HG03103 (cell line): ENCODE results near the gene GPR84.

Experiments used
- ATAC-seq: cut with Tn5 transposase; IDR thresholded peaks from one replicate; pipeline ENCODE4 v1.9.1; 2021; ENCODE audit warnings: low read depth; ENCODE audit not compliant: unreplicated experiment

GPR84 gene

DNA sequence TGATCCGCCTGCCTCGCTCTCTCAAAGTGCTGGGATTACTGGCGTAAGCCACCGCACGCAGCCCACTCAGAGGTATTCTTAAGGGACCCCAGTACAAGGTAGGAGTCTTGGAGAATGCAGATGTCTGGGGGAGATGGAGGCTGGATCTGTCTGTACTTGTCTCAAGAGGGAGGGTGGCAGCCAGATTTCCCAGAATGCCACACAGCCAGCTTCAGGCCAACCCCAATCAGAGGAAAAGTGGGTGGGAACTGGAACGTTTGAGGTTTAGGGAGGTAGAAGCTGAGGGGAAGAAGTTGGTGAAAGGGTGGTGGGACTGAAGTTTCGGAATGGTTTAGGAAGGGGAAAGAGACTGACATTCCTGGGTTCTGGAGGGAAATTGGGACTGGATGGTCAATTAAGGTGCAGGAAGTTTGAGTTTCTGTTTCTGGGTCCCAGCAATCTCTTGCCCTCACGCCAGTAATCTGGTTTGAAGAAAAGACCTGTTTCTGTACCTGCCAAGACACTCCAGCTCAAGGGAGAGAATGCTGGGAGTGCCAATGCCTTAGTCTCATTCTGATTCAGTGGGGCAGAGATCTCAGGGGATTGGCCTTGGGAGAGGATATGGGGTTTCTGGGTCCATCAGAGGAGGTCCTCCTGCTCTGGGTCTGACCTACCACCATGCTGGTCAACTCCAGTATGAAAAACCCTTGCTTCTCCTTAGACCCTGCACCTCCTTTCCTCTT lies 28.4 kb upstream of the GPR84 start:
- no peak for ATAC-seq

DNA sequence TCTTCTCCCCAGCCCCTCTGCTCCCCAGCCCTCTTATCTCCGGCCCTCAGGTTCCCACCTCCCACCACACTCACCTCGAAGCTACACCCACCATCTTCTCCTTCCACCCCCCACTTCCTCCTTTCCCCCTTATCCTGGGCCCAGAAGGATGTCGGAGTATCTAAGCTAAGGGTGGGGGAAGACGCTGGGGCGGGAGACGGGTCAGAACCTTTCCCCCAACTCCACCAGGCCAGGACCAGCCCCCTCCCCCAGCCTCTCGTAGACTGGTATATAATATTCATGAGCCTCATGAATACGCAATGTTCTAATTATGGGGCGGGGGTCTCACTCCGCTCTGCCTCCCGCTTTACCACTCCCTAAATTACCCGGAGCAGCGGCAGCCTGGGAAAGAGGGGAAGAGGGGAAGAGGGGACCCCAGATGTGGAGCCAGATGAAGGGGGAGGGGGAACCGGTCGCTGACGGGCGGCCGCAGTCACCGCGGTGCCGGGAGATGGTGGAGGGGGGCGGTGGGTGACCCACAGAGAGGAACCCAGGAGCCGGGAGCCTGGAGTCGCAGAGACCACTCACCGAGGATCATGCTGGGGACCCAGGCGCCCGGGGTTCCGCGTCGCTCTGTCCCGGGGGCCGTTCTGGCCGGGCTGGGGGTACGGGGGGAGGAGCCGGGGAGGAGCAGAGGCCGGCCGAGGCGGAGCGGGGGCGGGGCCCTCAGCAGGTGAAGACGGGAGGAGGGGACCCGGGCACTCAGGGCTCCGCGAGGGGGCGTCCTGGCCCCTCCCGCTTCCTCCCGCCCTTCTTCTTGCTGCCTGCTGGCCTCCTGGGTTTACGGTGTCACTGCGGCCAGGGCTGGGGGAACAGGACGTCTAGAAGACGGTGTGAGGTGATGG lies 26.6 kb upstream of the GPR84 start:
- ATAC-seq: no peak

DNA sequence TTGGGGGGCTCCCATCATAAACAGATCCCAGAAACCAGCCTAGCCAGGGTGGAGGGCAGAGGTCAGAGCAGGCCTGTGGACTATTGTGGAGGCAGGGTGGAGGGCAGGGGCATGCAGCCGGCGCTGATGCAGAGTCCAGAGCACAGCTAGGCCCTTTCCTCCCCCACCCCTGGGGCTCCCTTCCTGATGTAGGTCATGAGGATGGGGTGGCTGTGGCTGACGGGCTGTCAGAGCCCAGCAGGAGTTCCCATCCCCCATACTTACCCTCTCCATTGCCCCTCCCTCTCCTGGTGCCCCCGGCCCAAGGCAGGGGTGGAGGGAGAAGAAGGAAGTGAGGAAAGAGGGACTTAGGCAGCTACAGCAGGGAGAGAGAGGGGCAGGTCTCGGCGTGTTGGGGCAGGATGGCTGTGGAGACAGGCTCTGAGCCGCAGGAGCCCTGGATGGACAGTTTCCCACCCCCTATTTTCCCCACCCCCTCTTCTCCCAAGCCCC lies 25.9 kb upstream of the GPR84 start:
- ATAC-seq: no peak

DNA sequence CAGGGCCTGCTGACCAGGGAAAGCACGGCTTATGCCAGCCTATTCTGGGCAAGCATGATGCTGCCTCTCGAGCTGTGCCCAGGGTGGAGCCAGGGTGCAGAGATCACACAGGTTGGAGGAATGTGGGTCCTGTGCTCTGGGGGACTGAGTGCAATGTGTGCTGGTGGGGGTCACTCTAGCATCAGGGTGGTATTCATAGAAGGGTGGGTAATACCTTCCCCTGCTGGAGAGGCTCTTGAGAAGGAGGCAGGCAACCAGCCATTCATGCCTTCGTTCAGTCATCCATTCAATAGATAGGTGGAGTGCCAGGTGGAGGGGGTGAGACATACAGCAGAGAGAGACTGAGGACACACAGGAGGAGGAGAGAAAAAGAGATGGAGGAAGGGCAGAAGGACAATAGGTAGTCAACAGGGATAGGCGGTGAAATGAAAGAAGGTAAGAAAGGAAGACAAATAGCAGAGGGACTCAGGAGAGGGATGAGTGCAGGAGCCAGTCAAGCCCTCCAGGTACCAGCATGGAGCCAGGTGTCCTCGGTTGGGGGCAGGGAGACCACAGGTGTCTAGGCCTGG lies 25.4 kb upstream of the GPR84 start:
- ATAC-seq: no peak

DNA sequence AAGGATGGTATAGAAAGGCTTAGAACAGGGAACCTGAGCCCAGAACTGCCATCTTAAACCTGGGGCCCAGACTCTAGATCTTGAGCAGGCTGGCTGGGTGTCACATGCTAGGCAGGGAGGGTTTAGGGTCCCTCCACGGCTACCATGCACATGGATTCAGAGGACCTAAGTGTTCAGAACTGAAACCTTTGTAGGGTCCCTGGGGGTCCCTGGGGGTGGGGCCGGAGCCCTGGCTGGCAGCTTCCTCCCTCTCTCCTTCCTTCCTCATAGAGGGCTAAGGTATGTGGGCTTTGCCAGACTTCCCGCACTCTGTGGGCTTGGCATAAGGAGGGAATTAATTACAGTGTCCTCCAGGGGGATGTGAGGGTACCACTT lies 24.8 kb upstream of the GPR84 start:
- no peak for ATAC-seq

DNA sequence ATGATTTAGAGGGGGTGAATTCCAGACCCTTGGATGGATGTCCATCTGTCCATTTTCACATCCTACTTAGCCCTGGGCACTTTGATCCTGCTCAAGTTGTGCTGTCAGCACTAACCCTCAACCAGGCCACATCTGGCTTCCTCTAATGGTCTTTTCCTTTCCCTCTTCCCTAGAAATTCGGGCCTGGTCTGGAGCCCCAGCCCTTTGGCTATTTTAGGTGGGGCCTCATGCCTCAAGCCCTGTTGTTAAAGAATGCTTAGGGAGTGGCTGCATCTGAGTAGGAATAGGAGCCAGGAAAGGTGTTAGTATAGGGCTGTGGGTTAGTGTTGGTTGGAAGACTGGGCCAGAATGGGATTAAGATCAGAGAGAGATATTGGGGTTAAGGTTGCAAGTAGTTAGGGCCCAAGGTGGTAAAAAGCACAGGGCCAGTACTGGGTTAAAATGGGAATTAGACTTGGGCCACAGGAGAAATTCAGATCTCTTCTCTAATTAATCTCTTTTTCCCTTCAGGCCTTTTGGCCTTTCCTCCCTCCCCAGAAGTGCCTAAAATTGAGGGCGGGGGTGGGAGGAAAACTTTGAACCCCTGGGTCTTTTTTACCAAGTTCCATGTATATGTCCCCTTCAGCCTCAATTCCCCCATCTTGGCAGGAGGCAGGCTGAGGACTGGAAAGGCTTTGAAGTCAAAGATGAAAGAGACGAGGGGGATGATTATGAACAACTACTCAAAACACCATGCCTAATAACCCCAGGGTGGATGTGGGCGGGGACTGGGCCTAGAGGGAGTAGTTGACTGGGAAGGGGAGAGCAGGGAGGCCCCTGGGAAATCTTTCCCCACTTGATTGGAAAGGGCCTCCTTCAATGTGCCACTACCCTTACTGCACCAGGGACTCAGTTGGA lies 24.2 kb upstream of the GPR84 start:
- no peak for ATAC-seq

DNA sequence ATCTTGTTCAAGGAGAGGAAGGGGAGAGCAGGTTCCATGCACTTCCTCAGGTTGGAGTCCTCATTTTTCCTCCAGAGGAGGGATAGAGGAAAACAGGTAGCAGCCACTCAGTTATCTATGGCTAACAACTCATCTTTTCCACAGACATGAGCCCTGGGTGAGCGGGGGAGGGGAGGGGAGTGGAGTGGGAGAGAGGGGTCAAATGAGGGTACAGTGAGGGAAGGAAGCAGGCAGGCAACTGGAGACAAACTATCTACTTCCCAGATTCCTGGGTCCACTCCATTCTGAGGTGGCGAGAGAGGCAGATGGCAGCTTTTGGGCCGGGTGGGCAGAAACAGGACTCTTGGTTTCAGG lies 22.8 kb upstream of the GPR84 start:
- no peak for ATAC-seq

DNA sequence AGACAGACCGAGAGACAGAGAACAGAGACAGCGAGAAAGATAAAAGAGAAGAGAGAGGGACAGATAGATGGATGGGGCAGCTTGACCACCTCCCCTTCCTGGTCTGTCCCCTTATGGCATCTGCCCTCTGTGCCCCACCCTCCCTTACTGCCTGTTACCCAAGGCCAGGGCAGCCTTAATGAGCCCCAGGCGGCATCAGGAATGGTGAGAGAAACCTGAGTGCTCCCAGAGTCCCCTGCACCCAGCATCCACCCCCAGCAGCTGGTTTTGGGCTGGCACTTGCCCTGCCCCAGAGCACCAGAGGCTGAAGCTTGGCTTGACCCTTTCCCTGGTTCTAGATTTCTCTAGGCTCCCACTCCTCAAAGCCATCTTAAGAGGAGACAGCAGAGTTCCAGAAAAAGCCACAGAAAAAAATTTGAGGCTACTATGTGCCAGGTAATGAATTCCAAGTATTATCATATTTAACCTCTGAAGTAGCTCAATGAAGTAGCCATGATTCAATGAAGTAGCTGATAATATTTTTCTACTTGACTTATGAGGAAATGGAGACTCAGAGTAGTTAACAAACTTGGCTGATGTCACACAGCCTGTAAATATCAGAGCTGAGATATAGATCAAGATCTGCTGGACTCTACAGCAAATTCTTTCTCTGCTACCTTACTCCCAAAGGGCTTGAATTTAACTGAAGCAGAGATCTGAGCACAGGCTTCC lies 22.3 kb upstream of the GPR84 start:
- ATAC-seq: no peak

DNA sequence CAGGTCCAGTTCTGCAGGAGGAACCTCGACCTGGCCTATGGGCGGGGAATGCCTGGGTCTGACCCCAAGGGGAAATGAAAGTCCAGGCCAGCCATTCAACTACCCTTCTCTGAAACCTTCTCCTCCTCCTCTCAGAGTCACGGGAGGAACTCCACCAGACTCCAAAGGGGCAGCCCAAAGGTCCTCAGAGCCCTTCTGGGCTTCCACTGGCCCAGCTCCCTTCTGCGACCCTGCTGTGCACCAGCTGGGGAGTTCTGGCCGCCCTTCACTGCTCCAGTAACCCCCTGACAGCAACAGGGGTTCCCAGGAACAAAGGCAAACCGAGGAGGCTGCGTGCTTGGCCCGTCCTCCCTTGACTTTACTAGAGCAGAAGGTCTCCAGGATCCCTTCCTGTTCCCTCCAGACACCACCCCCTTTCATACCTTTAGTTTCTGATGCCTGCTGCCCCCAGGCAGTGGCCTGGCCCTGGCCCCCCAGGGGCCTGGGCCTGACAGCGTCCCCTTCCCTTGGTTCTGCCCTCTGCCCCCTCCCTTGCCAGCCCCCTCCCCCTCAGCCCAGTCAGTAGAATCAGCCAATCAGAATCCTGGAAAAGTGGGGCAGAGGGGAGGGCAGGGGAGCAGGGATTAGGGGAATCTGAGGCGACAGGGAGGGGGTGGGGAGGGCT lies 21.1 kb upstream of the GPR84 start:
- no peak for ATAC-seq

DNA sequence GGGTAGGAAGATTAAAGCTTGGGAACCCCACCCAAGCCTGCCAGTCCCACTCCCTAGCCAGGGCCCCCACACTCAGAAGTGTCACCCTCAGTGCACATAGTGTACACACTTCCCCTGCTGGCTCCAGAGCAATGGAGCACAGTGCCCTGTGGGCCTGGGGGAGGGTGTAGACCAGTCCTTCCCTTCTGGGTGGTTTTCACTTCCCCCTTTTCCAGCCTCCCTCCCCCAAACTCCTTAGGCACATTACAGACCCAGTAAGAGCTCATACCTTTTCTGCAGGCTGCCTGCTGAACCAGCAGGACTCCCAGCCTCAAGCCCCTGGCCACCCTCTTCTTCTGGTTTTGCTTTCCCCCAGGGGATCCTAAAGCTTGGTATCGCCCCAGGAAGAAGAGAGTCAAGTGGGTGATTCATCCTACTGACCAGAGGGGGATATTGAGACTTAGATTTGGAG lies 20.3 kb upstream of the GPR84 start, which contains the start of gene ZNF385A:
TSS of gene ZNF385A (minus strand) at position 143 of the 451 bp plus-strand sequence. CDS start 219 bp downstream, outside the sequence.
- no peak for ATAC-seq

DNA sequence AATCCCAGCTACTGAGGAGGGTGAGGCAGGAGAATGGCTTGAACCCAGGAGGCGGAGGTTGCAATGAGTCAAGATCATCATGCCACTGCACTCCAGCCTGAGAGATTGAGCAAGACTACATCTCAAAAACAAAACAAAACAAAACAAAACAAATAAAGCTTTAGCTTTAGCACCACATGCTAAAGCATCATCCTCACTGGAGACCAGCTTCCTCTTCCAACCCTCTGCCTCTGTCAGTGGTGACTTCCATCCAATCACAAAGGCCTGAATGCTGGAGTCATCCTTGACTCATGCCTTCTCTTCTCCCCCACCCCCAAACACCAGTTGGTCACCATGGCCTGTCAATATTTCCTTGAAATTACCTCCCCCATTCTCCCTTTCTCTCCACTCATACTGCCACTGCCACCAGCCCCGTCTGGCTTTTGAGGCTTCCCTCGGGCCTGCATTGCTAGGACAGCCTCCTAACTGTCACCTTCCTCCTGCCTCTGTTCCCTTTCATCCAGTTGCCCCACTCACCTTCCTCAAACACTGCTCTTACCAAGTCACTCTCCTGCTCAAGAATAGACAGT lies 18.8 kb upstream of the GPR84 start:
- ATAC-seq: no peak

DNA sequence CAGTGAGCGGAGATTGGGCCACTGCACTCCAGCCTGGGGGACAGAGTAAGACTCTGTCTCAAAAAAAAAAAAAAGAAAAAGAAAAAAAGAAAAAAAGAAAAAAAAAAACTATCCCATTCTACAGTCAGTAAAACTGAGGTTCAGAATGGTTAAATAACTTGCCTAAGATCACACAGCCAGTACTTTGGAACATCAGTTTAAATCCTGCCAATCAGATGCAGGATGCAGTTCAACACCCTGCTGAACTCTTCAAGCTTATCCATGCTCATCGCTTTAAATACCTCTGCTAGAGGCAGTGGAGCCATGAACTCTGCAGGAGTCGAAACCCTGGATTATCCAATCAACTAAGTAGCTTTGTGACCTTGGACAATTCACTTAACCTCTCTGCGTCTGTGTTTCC lies 16.9 kb upstream of the GPR84 start:
- ATAC-seq: no peak

DNA sequence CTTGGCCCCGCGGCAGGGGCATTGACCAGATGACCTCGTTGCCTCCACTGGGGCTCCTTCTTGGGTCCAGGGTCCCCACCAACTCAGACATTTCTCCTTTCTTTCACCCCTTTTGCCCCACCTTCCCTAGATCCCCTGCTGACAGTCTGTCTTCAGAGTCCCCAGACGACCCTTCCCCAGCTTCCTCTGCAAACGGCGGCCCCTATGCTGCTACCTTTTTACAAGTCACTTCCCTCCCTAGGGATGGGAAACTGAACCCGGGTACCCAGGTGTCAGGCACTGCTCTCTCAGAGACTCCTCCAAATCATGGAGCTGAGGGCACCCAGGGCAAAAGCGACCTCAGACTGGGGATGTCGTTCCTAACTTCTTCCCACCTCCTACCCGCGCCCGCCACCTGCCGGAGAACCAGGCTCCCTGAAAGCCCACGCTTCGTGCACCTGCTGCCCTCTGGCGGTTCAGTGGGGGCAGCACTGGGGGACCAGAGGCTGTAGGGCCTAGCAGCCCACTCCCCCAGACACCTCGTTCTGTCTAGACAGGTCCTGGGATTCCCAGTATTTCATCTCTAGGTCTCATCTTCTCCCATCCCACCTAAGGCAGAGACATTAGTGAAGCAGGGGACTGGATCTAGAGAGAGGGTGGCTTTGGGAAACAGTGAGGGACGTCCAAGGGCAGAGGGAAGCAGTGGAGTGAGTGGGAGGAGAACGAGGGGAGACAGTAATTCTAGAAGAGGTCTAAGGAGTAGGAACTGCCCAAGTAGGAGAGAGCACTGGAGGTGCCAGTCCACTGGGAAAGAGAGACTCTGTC lies 15.3 kb upstream of the GPR84 start:
- ATAC-seq: no peak

DNA sequence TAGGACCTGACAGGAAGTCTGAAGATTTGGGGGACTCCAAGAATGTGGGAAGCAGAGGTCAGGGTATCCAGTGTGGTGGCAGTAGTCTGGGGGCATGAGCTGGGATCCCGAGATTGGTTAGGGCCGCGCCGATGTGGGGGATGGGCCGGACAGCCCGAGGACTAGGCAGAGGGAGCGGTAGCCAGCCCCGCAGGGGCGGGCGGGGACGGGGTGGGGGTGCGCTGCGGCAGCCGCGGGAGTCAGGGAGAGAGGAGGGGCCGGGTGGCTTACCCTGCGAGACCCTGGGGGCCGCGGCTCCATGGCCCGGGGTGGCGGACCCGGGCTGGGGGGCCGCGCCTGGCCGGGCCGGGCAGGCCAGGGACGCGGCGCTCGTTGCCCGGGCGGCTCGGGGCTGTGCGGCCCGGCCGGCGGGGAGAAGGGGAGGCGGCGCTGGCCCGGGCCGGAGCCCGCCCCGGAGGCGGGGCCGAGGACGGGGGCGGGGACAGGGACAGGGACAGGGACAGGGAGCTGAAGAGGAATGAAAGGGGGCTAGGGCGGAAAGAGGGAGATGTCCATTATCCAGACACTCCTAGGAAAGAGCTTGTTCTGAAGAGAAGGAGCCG lies 14.6 kb upstream of the GPR84 start:
- no peak for ATAC-seq

DNA sequence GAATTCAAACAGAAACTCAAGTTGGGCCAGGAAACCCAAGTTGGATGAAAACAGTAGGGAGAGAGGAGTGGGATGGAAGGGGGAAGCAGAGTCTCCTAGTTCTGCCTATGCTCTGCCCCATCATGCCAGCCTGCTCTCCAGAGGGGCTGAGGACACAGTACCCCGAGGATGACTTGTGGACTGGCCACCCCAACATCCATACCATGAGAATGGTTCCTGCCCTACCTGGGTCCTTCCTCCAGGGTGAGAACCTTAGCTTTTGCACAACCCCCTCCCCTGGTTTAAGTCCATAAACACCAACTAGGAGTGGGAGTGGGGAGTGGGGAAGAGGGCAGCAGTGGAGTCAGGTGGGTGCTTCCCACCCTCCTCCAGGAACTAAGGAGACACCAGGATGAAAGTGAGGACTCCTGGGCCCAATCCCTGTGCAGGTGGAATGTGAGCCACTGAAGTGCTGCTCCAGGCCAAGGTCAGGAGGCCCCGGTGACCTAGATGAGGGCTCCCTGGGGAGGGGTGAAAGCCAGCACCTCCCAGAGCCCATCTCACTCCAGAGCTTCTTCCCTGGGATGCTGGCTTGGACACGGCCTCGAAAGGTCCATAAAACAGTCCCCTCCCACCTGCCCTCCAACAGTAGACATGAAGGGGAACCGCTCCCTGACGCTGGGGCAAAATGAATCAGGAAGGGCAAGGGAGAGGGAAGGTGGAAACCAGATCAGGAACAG lies 13.7 kb upstream of the GPR84 start:
- no peak for ATAC-seq

DNA sequence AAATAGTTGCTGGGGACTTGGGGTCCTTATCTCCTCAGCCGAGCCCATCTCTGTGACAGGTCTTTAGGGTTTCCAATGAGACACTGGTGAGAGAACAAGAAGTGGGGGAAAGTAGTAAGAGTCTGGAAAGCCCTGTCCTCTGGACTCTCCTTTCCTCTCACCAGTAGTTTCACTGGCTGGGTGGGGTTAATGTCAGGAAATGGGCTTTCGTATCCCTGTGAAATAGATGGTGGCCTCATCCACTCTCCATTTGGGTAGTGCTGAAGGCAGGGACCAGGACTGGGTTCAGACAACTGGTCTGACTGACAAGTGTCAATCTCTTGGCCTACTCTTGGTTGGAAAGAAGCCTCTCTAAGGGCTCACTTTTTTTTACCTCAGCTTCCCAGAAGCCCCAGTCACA lies 12.7 kb upstream of the GPR84 start:
- no peak for ATAC-seq

DNA sequence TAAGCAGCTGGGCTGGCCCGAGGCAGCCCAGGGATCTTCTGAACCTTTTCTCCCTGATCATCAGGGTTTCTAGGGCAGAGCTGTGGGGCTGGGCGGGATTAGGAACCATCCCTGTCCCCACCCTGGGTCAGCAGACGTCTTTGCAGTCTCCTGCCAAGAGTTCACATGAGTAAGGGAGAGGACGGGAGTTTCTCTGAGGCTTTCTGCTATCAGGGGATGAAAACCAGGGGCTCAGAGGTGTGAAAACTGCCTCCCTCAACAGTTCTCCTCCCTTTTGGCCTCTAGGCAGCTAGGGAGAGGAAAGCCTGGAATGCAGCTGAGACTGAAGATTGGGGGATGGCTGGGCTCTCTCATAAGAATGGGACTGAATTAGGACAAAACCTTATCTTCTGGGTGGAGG lies 12.3 kb upstream of the GPR84 start:
- ATAC-seq: no peak
